ENCODE data around the gene CCL22. TPM values are rescaled to one million over a fixed set of nuclear protein-coding genes. Genes with fewer than 3 reads are reported as not detected.

CCL22 gene
- total and polyA plus RNA-seq, 2 donors (not counting 1 experiment from before 2014, with no cell fraction given) = not detected

DNA sequence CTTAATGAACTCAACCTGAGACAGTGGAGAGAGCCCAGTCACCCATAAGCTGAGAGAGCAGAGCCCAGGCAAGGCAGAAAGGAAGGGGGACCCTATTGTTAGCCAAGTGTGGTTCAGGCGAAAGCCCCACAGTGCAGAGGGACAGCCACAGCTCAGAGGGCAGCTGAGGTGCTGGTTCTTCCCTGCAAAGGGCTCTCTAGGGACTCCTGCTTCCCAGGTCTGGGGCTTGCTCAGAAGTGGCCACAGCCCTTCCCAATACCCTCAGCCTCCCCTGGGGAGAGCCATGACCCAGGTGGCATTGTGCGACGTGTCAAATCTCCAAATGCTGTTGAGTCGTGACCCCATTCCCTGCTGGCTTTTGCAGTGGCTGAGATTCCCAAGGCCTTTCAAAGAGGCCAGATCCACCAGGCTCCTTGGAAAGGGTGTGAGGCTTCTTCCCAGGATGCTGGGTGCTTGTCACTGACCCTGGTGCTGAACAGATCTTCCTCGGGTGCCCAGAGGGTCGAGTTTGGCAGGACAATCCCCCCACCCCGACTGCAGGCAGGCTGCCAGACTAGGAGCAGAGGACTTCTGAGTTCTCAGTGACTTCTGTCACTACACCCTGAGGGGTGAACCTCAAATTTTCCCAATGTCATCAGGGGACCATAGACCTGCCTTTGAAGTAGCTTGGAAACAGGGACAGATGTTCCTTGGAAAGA is 43.5 kb downstream of the CCL22 start:
- H3K9ac ChIP-seq (ENCODE audit: insufficient read depth, low read length) = no peak overlapping the region
- no peak overlapping the region for H3K4me3 ChIP-seq (replicated peaks in 1 of 4; ENCODE audit: control extremely low read depth in 1 of 4, insufficient read depth in 1 of 4, low read depth in 3 of 4, low read length in 4 of 4)
- no peaks in the 10 kb centered on the region for H3K4me1 ChIP-seq (ENCODE audit: control insufficient read depth, extremely low read depth, insufficient read depth, low read length)
- no peak for DNase-seq (ENCODE audit: low read depth in 2 of 2)
- no peak overlapping the region for H3K4me2 ChIP-seq (ENCODE audit: extremely low read depth, insufficient read depth, low read length)
- no peak for TF ChIP-seq EZH2 (IDR thresholded peaks at IDR 0.05; ENCODE audit: low read length, missing control alignments)
- TF ChIP-seq, protein P1, sequence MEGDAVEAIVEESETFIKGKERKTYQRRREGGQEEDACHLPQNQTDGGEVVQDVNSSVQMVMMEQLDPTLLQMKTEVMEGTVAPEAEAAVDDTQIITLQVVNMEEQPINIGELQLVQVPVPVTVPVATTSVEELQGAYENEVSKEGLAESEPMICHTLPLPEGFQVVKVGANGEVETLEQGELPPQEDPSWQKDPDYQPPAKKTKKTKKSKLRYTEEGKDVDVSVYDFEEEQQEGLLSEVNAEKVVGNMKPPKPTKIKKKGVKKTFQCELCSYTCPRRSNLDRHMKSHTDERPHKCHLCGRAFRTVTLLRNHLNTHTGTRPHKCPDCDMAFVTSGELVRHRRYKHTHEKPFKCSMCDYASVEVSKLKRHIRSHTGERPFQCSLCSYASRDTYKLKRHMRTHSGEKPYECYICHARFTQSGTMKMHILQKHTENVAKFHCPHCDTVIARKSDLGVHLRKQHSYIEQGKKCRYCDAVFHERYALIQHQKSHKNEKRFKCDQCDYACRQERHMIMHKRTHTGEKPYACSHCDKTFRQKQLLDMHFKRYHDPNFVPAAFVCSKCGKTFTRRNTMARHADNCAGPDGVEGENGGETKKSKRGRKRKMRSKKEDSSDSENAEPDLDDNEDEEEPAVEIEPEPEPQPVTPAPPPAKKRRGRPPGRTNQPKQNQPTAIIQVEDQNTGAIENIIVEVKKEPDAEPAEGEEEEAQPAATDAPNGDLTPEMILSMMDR (conservative IDR thresholded peaks at IDR 0.05 in 1 of 2, IDR thresholded peaks at IDR 0.05 in 1 of 2; ENCODE audit: low read depth in 1 of 2, low read length in 2 of 2) = no peak
- H2AFZ ChIP-seq (ENCODE audit: low read length) = no peak overlapping the region
- H3K9me3 ChIP-seq (ENCODE audit: control insufficient read depth, insufficient read depth, low read depth, low read length) = no peaks in the 10 kb centered on the region
- H3K27ac ChIP-seq (ENCODE audit: insufficient read depth, low read length) = no peak overlapping the region
- H3K79me2 ChIP-seq (ENCODE audit: control insufficient read depth, insufficient read depth, low read length) = no peaks in the 10 kb centered on the region
- peaks cover 3% of the 10 kb centered on the region for H3K27me3 ChIP-seq (ENCODE audit: control insufficient read depth, insufficient read depth, low read length)
- H3K36me3 ChIP-seq (ENCODE audit: control insufficient read depth, insufficient read depth, low read length) = no peaks in the 10 kb centered on the region
- no peaks in the 10 kb centered on the region for H4K20me1 ChIP-seq (ENCODE audit: control insufficient read depth, extremely low read depth, insufficient read depth, low read length)

DNA sequence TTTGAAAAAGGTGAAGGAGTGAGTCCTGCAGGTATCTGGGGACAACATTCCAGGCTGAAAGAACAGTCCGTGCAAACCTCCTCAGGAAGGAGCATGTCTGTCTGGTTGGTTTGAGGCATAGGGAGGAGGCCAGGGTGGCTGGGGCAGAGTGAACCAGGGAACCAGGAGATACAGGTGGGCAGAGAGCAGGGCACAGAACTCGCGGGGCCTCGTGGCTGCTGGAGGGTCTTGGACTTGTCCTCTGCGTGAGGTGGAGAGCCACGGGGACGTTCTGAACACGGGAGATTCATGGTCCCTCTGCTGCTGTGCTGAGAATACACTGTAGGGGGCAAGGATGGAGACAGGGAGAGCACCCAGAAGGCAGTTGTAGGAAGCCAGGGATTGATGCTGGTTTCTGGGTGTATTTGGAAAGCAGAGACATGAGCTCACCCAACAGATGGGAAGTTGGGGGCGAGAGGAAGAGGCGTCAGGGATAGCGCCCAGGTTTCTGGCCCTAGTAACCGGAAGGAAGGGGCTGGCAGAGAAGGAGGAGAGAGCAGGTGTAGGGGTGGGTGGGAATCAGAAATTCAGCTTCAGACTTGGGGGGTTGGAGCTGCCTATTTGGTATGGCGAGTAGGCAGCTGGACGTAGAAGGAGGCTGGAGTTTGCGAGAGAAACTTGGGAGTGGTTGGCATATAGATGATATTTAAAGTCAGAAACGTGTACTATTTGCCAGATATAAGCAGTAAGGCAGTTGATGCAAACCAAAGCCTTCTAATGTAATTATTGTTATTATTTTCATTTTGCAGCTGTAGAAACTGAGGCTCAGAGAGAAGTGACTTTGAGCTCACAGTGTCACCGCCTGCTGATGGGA is 45.6 kb downstream of the CCL22 start, which contains the start of gene CCL17:
CCL17 (plus strand) TSS at position 803 of the 853 bp plus-strand sequence. CDS start 9,166 bp downstream, outside the sequence.
- Histone ChIP-seq H4K20me1 (ENCODE audit: control insufficient read depth, extremely low read depth, insufficient read depth, low read length) (no peaks in the 10 kb centered on the region), H3K9me3 (ENCODE audit: control insufficient read depth, insufficient read depth, low read depth, low read length) (no peaks in the 10 kb centered on the region), H3K4me3 (replicated peaks in 1 of 4; ENCODE audit: control extremely low read depth in 1 of 4, insufficient read depth in 1 of 4, low read depth in 3 of 4, low read length in 4 of 4) (no peak within 1 kb of the TSS), H3K4me2 (ENCODE audit: extremely low read depth, insufficient read depth, low read length) (no peak within 1 kb of the TSS), H3K9ac (ENCODE audit: insufficient read depth, low read length) (no peak within 1 kb of the TSS), H3K4me1 (ENCODE audit: control insufficient read depth, extremely low read depth, insufficient read depth, low read length) (no peaks in the 10 kb centered on the region), H3K27ac (ENCODE audit: insufficient read depth, low read length) (no peak within 1 kb of the TSS), H2AFZ (ENCODE audit: low read length) (no peak within 1 kb of the TSS), H3K79me2 (ENCODE audit: control insufficient read depth, insufficient read depth, low read length) (no peaks in the 10 kb centered on the region), H3K27me3 (ENCODE audit: control insufficient read depth, insufficient read depth, low read length) (peaks cover 3% of the 10 kb centered on the region), H3K36me3 (ENCODE audit: control insufficient read depth, insufficient read depth, low read length) (no peaks in the 10 kb centered on the region)
- DNase-seq (ENCODE audit: low read depth in 2 of 2) = no peak
- no peak for TF ChIP-seq EZH2 (IDR thresholded peaks at IDR 0.05; ENCODE audit: low read length, missing control alignments)
- TF ChIP-seq, protein P1 (conservative IDR thresholded peaks at IDR 0.05 in 1 of 2, IDR thresholded peaks at IDR 0.05 in 1 of 2; ENCODE audit: low read depth in 1 of 2, low read length in 2 of 2) = no peak

DNA sequence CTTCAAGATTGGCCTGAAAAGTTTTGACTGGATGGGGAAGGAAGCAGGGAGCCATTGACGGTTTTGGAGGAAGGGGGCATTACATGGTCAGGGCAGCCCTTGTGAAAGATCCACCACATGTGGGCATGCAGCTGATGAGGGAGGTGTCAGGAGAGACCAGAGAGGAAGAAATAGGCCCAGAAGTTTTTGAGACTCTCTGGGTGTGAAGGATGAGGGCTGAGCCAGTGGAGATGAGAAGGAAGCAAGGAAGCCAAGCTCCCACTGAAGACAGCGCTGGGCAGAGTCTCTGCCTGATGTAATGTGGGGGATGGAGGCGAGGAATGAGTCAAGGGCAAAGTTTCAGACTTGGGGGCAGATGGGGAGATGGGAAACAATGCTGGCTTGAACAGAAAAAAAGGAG is 46.5 kb downstream of the CCL22 start:
- TF ChIP-seq, protein P1 (conservative IDR thresholded peaks at IDR 0.05 in 1 of 2, IDR thresholded peaks at IDR 0.05 in 1 of 2; ENCODE audit: low read depth in 1 of 2, low read length in 2 of 2) = no peak
- no peak for TF ChIP-seq EZH2 (IDR thresholded peaks at IDR 0.05; ENCODE audit: low read length, missing control alignments)
- no peak overlapping the region for H3K4me3 ChIP-seq (replicated peaks in 1 of 4; ENCODE audit: control extremely low read depth in 1 of 4, insufficient read depth in 1 of 4, low read depth in 3 of 4, low read length in 4 of 4)
- H2AFZ ChIP-seq (ENCODE audit: low read length) = no peak overlapping the region
- no peaks in the 10 kb centered on the region for H3K36me3 ChIP-seq (ENCODE audit: control insufficient read depth, insufficient read depth, low read length)
- peaks cover 3% of the 10 kb centered on the region for H3K27me3 ChIP-seq (ENCODE audit: control insufficient read depth, insufficient read depth, low read length)
- H3K9ac ChIP-seq (ENCODE audit: insufficient read depth, low read length) = no peak overlapping the region
- DNase-seq (ENCODE audit: low read depth in 2 of 2) = no peak
- no peaks in the 10 kb centered on the region for H3K9me3 ChIP-seq (ENCODE audit: control insufficient read depth, insufficient read depth, low read depth, low read length)
- H3K27ac ChIP-seq (ENCODE audit: insufficient read depth, low read length) = no peak overlapping the region
- no peak overlapping the region for H3K4me2 ChIP-seq (ENCODE audit: extremely low read depth, insufficient read depth, low read length)
- H4K20me1 ChIP-seq (ENCODE audit: control insufficient read depth, extremely low read depth, insufficient read depth, low read length) = no peaks in the 10 kb centered on the region
- no peaks in the 10 kb centered on the region for H3K79me2 ChIP-seq (ENCODE audit: control insufficient read depth, insufficient read depth, low read length)
- H3K4me1 ChIP-seq (ENCODE audit: control insufficient read depth, extremely low read depth, insufficient read depth, low read length) = no peaks in the 10 kb centered on the region
